SK-N-SH (cell line): ENCODE measurements around the gene TGM5. TPM values are rescaled to one million over a fixed set of nuclear protein-coding genes. Genes with fewer than 3 reads are reported as not detected.

Experiments used
- CTCF ChIA-PET: fragments of 300-600, 350-600 bp; formaldehyde crosslinking; extraction: SDS; loops from one replicate; lab custom pipeline; 2021; lab: Yijun Ruan, JAX
- POLR2A ChIA-PET: fragments of 350-600 bp; sonication (Branson Sonifier 250); formaldehyde crosslinking; extraction: SDS; loops from one replicate; lab custom pipeline; 2020; ENCODE audit warnings: antibody characterized with exemption, inconsistent platforms; lab: Yijun Ruan, JAX
- DNase-seq: peaks from one replicate; pipeline ENCODE4 v3.0.0; 2012
- H2AFZ ChIP-seq: fragments of 200-600 bp; sonication (generic); 2 replicates; pipeline ENCODE4 v1.8.1; 2016; ENCODE audit warnings: antibody characterized with exemption, mild to moderate bottlenecking, low read depth
- H3F3A ChIP-seq: fragments of 200-600 bp; sonication (generic); replicated peaks from 2 replicates; pipeline ENCODE3; 2016; ENCODE audit warnings: antibody characterized with exemption, mild to moderate bottlenecking; ENCODE audit not compliant: insufficient read depth
- H3K27ac ChIP-seq, 2 experiments: fragments of 200-500 bp in 1 of 2; fragments of 200-600 bp in 1 of 2; sonication (Bioruptor generic) in 1 of 2; sonication (generic), shearing (Covaris generic) in 1 of 2; 2 replicates each; pipeline versions ENCODE4 v1.5.1 to v1.6.1; 2014 to 2016; ENCODE audit warnings: low read depth in 2 of 2, inconsistent platforms in 1 of 2, low read length in 1 of 2, mild to moderate bottlenecking in 1 of 2, mixed read lengths in 1 of 2
- H3K27me3 ChIP-seq: fragments of 200-600 bp; sonication (generic), shearing (Covaris generic); 2 replicates; pipeline ENCODE4 v1.6.1; 2016; ENCODE audit warnings: mixed run types; ENCODE audit not compliant: insufficient read depth
- H3K36me3 ChIP-seq, 2 experiments: fragments of 200-500 bp in 1 of 2; fragments of 200-600 bp in 1 of 2; sonication (Bioruptor generic) in 1 of 2; sonication (generic) in 1 of 2; replicated peaks in 1 of 2; 2 replicates each; pipeline versions ENCODE3 to v1.5.1; 2014 to 2016; ENCODE audit warnings: low read length in 1 of 2, mild to moderate bottlenecking in 1 of 2; ENCODE audit not compliant: insufficient read depth in 2 of 2, control insufficient read depth in 1 of 2
- H3K4me1 ChIP-seq, 2 experiments: fragments of 200-500 bp in 1 of 2; fragments of 200-600 bp in 1 of 2; sonication (Bioruptor generic) in 1 of 2; sonication (generic), shearing (Covaris generic) in 1 of 2; 2 replicates each; pipeline versions ENCODE4 v1.5.1 to v1.6.1; 2014 to 2016; ENCODE audit warnings: low read depth in 1 of 2, low read length in 1 of 2, mixed run types in 1 of 2; ENCODE audit not compliant: insufficient read depth in 2 of 2, control insufficient read depth in 1 of 2
- H3K4me2 ChIP-seq: fragments of 200-600 bp; sonication (generic), shearing (Covaris generic); 2 replicates; pipeline ENCODE4 v1.6.1; 2017; ENCODE audit warnings: mixed run types
- H3K4me3 ChIP-seq, 2 experiments: fragments of 200-500 bp in 1 of 2; fragments of 200-600 bp in 1 of 2; sonication (Bioruptor generic) in 1 of 2; sonication (generic), shearing (Covaris generic) in 1 of 2; 2 replicates each; pipeline versions ENCODE4 v1.5.1 to v1.8.1; 2014 to 2016; ENCODE audit warnings: low read depth in 2 of 2, inconsistent platforms in 1 of 2, low read length in 1 of 2, mild to moderate bottlenecking in 1 of 2, mixed read lengths in 1 of 2, moderate library complexity in 1 of 2
- H3K79me2 ChIP-seq: fragments of 200-600 bp; sonication (generic); 2 replicates; pipeline ENCODE4 v1.8.1; 2017; ENCODE audit warnings: mild to moderate bottlenecking; ENCODE audit not compliant: insufficient read depth
- H3K9ac ChIP-seq: fragments of 200-600 bp; sonication (generic); 2 replicates; pipeline ENCODE4 v1.6.1; 2017; ENCODE audit warnings: mixed run types
- H3K9me2 ChIP-seq: fragments of 200-600 bp; sonication (generic); 2 replicates; pipeline ENCODE4 v1.6.1; 2017; ENCODE audit warnings: mixed run types
- H3K9me3 ChIP-seq: fragments of 200-600 bp; sonication (generic); 2 replicates; pipeline ENCODE4 v1.6.1; 2017; ENCODE audit warnings: mixed run types, mild to moderate bottlenecking, moderate library complexity
- H4K20me1 ChIP-seq: fragments of 200-600 bp; sonication (generic); 2 replicates; pipeline ENCODE4 v1.6.1; 2017; ENCODE audit warnings: mild to moderate bottlenecking, mixed run types; ENCODE audit not compliant: insufficient read depth
- ELF1 ChIP-seq: IDR thresholded peaks from 2 replicates; pipeline ENCODE4 v1.4.0; 2012
- FOXJ3 ChIP-seq: sonication (generic); formaldehyde crosslinking; IDR thresholded peaks from 2 replicates; pipeline ENCODE4 v1.5.1; 2020; ENCODE audit warnings: mild to moderate bottlenecking, missing genetic modification reagents
- FOXM1 ChIP-seq: IDR thresholded peaks from 2 replicates; pipeline ENCODE4 v1.4.0; 2012; ENCODE audit warnings: low read depth, mild to moderate bottlenecking
- POLR2AphosphoS5 ChIP-seq: IDR thresholded peaks from 2 replicates; pipeline ENCODE4 v1.6.1; 2012; ENCODE audit warnings: low read depth, low read length
- RAD21 ChIP-seq: IDR thresholded peaks from 2 replicates; pipeline ENCODE4 v1.6.1; 2012; ENCODE audit warnings: mild to moderate bottlenecking, low read length
- REST ChIP-seq: IDR thresholded peaks from 2 replicates; pipeline ENCODE4 v1.6.1; 2012; ENCODE audit warnings: mild to moderate bottlenecking, low read depth, low read length, moderate library complexity
- RXRA ChIP-seq: IDR thresholded peaks from 2 replicates; pipeline ENCODE4 v1.4.0; 2012; ENCODE audit warnings: low read depth, mild to moderate bottlenecking, borderline replicate concordance
- SIN3A ChIP-seq: IDR thresholded peaks from 2 replicates; pipeline ENCODE4 v1.6.1; 2012; ENCODE audit warnings: low read depth, mild to moderate bottlenecking, low read length, moderate library complexity, borderline replicate concordance
- ZBTB33 ChIP-seq: IDR thresholded peaks from 2 replicates; pipeline ENCODE4 v1.4.0; 2012; ENCODE audit warnings: low read depth, borderline replicate concordance
- WGBS: methylation state at CpG from one replicate; pipeline ENCODE4 v1.1.6; 2017; ENCODE audit warnings: low lambda C conversion rate; 5-methylcytosine and 5-hydroxymethylcytosine counted together
- polyA plus RNA-seq, 3 experiments: library from polyadenylated mRNA; depleted of rRNA; stranded (reverse); fragments of >200 nt; gene quantifications; 2 replicates each; pipeline ENCODE4 v1.2.3, GENCODE V29; 2012
- TF ChIP-seq, protein P1 (sequence below): IDR thresholded peaks from 2 replicates; pipeline ENCODE4; 2012

Gene TGM5
- polyA plus RNA-seq, 1 of the 3 experiments (the other 2 are of a cell fraction) = not detected

- H3K9me3 ChIP-seq = no peaks in the 10 kb centered on the region
- no peaks in the 10 kb centered on the region for H3K9me2 ChIP-seq
- H3K4me3 ChIP-seq = no peak overlapping the region
- H3K27me3 ChIP-seq = peaks cover 16% of the 10 kb centered on the region; the same call in 1 of the 2 replicates
- H3K36me3 ChIP-seq = no peaks in the 10 kb centered on the region
- TF ChIP-seq, protein P1, sequence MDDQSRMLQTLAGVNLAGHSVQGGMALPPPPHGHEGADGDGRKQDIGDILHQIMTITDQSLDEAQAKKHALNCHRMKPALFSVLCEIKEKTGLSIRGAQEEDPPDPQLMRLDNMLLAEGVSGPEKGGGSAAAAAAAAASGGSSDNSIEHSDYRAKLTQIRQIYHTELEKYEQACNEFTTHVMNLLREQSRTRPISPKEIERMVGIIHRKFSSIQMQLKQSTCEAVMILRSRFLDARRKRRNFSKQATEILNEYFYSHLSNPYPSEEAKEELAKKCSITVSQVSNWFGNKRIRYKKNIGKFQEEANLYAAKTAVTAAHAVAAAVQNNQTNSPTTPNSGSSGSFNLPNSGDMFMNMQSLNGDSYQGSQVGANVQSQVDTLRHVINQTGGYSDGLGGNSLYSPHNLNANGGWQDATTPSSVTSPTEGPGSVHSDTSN = no peak
- TF ChIP-seq RAD21 (no peak), POLR2AphosphoS5 (no peak), RXRA (no peak), FOXJ3 (CRISPR knock-in tag) (no peak), FOXM1 (no peak), SIN3A (no peak), ELF1 (no peak), REST (no peak), ZBTB33 (no peak)
- H4K20me1 ChIP-seq = no peaks in the 10 kb centered on the region
- no peaks in the 10 kb centered on the region for H3F3A ChIP-seq
- no peaks in the 10 kb centered on the region for H3K4me1 ChIP-seq
- no peak overlapping the region for H3K4me2 ChIP-seq
- WGBS = 77% methylated on average over 12 of the region's 19 CpGs
- H3K79me2 ChIP-seq = no peaks in the 10 kb centered on the region
- no peak overlapping the region for H3K9ac ChIP-seq
- ChIA-PET POLR2A (no interaction called here), CTCF (interaction anchor here (1.0 to 1.5 kb wide), 3 partner anchors 9 to 34 kb away, joined by 3 to 8 read pairs (median 4); no protein-coding TSS in a partner anchor)
- no peak overlapping the region for H2AFZ ChIP-seq
- H3K27ac ChIP-seq = no peak overlapping the region
- DNase-seq = no peak
Measured at GRCh38 chr15:43260011-43260615, 6.6 kb downstream of the TGM5 start.
